ENCODE data around the gene RFXANK.

- TF ChIP-seq CTCF (IDR thresholded peaks at IDR 0.05) (no peak), ZFX (IDR thresholded peaks at IDR 0.05; ENCODE audit: borderline replicate concordance) (no peak)
Observed at GRCh38 chr19:19218911-19219310, 26.9 kb downstream of the RFXANK start.

Measured in 22Rv1 (cell line).